HCT116 (cell line): ENCODE data around the gene BCL11B.

ENCODE experiments used
- CTCF ChIP-seq, 3 experiments: fragments of 200-600 bp in 1 of 3; sonication (generic) in 1 of 3; IDR thresholded peaks in 2 of 3; conservative IDR thresholded peaks in 1 of 3; 2 replicates each; pipeline ENCODE4 v1.5.1; 2012 to 2017; ENCODE audit warnings: low read depth in 2 of 3, low read length in 2 of 3, antibody characterized with exemption in 1 of 3, borderline replicate concordance in 1 of 3, control low read depth in 1 of 3, mild to moderate bottlenecking in 1 of 3, mixed read lengths in 1 of 3, mixed run types in 1 of 3, moderate library complexity in 1 of 3; ENCODE audit not compliant: insufficient read depth in 1 of 3
- EZH2 ChIP-seq: fragments of 200-600 bp; sonication (generic); IDR thresholded peaks from 2 replicates; pipeline ENCODE4 v1.6.1; 2017; ENCODE audit warnings: antibody characterized with exemption, mixed run types
- JUND ChIP-seq: IDR thresholded peaks from 2 replicates; pipeline ENCODE4 v1.6.1; 2012
- REST ChIP-seq: IDR thresholded peaks from 2 replicates; pipeline ENCODE4 v1.6.1; 2012; ENCODE audit warnings: low read depth
- ZBTB33 ChIP-seq: IDR thresholded peaks from 2 replicates; pipeline ENCODE4 v1.6.1; 2011; ENCODE audit warnings: mild to moderate bottlenecking, low read length, moderate library complexity; ENCODE audit not compliant: insufficient replicate concordance; ENCODE audit errors: extremely low read depth
- ZNF274 ChIP-seq: fragments of 200-500 bp; sonication (Bioruptor generic); IDR thresholded peaks from 2 replicates; pipeline ENCODE4 v1.6.1; 2014; ENCODE audit warnings: mild to moderate bottlenecking, low read depth, low read length, inconsistent platforms

GRCh38 chr14:99137913-99138571, 134.0 kb downstream of the BCL11B start:
- TF ChIP-seq JUND (no peak), CTCF (IDR thresholded peaks at IDR 0.05 in 2 of 3, conservative IDR thresholded peaks at IDR 0.05 in 1 of 3; ENCODE audit: borderline replicate concordance in 1 of 3, insufficient read depth in 1 of 3, low read depth in 2 of 3, low read length in 2 of 3) (no peak), ZBTB33 (no peak), REST (no peak), ZNF274 (no peak), EZH2 (no peak)
